SK-N-SH treated with all-trans-retinoic acid at 6 μM for 48 hours (cell line): ENCODE results near the gene MATK.

ENCODE experiments used
- BACH2 ChIP-seq: fragments of 250-450 bp; sonication (Bioruptor Pico); IDR thresholded peaks from 2 replicates; pipeline ENCODE4 v1.9.0; 2021; ENCODE audit warnings: mild to moderate bottlenecking, borderline replicate concordance
- CREB5 ChIP-seq: fragments of 250-450 bp; sonication (Bioruptor Pico); IDR thresholded peaks from 2 replicates; pipeline ENCODE4 v1.5.1; 2020; ENCODE audit warnings: low read depth, mild to moderate bottlenecking, moderate library complexity
- CSDC2 ChIP-seq: fragments of 250-450 bp; sonication (Bioruptor Pico); IDR thresholded peaks from 2 replicates; pipeline ENCODE4 v1.5.0; 2020; ENCODE audit warnings: mild to moderate bottlenecking, moderate library complexity
- PATZ1 ChIP-seq: fragments of 250-450 bp; sonication (Bioruptor Pico); IDR thresholded peaks from 2 replicates; pipeline ENCODE4 v1.8.0; 2020; ENCODE audit warnings: mild to moderate bottlenecking, moderate library complexity, borderline replicate concordance
- POU6F1 ChIP-seq: fragments of 250-450 bp; sonication (Bioruptor Pico); IDR thresholded peaks from 2 replicates; pipeline ENCODE4 v1.8.0; 2021; ENCODE audit warnings: low read depth, mild to moderate bottlenecking, moderate library complexity, borderline replicate concordance
- PPARA ChIP-seq: fragments of 250-450 bp; sonication (Bioruptor Pico); IDR thresholded peaks from 2 replicates; pipeline ENCODE4 v1.5.0; 2020; ENCODE audit warnings: mild to moderate bottlenecking, borderline replicate concordance
- RARB ChIP-seq: fragments of 250-450 bp; sonication (Bioruptor Pico); IDR thresholded peaks from 2 replicates; pipeline ENCODE4 v1.8.0; 2021; ENCODE audit warnings: mild to moderate bottlenecking, moderate library complexity
- TCF4 ChIP-seq: fragments of 250-450 bp; sonication (Bioruptor Pico); IDR thresholded peaks from 2 replicates; pipeline ENCODE4 v1.8.0; 2021; ENCODE audit warnings: mild to moderate bottlenecking, moderate library complexity, borderline replicate concordance
- TOX ChIP-seq: fragments of 250-450 bp; sonication (Bioruptor Pico); IDR thresholded peaks from 2 replicates; pipeline ENCODE4 v1.8.0; 2021; ENCODE audit warnings: mild to moderate bottlenecking, moderate library complexity, borderline replicate concordance
- TSHZ2 ChIP-seq: fragments of 250-450 bp; sonication (Bioruptor Pico); IDR thresholded peaks from 2 replicates; pipeline ENCODE4 v1.5.0; 2020; ENCODE audit warnings: mild to moderate bottlenecking, moderate library complexity
- ZFP3 ChIP-seq: fragments of 250-450 bp; sonication (Bioruptor Pico); IDR thresholded peaks from 2 replicates; pipeline ENCODE4 v1.5.0; 2020; ENCODE audit warnings: mild to moderate bottlenecking, moderate library complexity
- ZFP30 ChIP-seq: fragments of 450-650 bp; formaldehyde crosslinking; IDR thresholded peaks from 2 replicates; pipeline ENCODE4 v1.5.0; 2022; ENCODE audit warnings: mild to moderate bottlenecking, moderate library complexity
- ZNF70 ChIP-seq: fragments of 450-650 bp; formaldehyde crosslinking; IDR thresholded peaks from 2 replicates; pipeline ENCODE4 v1.5.0; 2020; ENCODE audit warnings: mild to moderate bottlenecking, moderate library complexity

- TF ChIP-seq ZNF70 (no peak), TOX (CRISPR knock-in tag) (no peak), CREB5 (CRISPR knock-in tag) (no peak), ZFP3 (no peak), TCF4 (CRISPR knock-in tag) (no peak), PPARA (CRISPR knock-in tag) (no peak), RARB (CRISPR knock-in tag) (no peak), ZFP30 (no peak), CSDC2 (CRISPR knock-in tag) (no peak), POU6F1 (CRISPR knock-in tag) (no peak), BACH2 (CRISPR knock-in tag) (no peak), TSHZ2 (CRISPR knock-in tag) (no peak), PATZ1 (CRISPR knock-in tag) (no peak)
Observed at GRCh38 chr19:3801412-3802096, 15.4 kb upstream of the MATK start.
